ENCODE results near the gene SPOPL.

DNA sequence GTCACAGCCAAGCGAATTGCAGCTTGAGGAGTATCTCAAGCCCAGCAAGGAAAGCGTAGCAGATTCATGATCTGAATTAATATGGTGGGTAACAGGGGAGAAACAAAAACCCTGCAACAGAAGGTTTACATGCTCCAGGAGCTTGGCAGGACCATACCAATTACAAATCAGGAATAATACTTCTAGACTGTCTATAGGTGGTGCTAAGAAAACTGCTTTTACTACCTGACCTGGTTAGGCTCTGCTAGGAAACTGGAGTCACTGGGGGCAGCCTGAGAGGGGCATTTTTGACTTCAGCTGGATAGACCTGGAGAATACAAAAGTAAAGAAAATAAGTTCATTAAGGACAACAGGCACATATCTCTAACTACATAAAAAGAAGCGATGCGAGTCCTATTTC lies 24.6 kb upstream of the SPOPL start:
- TF ChIP-seq, protein P1, sequence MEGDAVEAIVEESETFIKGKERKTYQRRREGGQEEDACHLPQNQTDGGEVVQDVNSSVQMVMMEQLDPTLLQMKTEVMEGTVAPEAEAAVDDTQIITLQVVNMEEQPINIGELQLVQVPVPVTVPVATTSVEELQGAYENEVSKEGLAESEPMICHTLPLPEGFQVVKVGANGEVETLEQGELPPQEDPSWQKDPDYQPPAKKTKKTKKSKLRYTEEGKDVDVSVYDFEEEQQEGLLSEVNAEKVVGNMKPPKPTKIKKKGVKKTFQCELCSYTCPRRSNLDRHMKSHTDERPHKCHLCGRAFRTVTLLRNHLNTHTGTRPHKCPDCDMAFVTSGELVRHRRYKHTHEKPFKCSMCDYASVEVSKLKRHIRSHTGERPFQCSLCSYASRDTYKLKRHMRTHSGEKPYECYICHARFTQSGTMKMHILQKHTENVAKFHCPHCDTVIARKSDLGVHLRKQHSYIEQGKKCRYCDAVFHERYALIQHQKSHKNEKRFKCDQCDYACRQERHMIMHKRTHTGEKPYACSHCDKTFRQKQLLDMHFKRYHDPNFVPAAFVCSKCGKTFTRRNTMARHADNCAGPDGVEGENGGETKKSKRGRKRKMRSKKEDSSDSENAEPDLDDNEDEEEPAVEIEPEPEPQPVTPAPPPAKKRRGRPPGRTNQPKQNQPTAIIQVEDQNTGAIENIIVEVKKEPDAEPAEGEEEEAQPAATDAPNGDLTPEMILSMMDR (conservative IDR thresholded peaks at IDR 0.05), result peak; percentile 4; the same call in 1 of the 2 replicates
- TF ChIP-seq ZFX (IDR thresholded peaks at IDR 0.05), result no peak

Measured in C4-2B (cell line).